ENCODE measurements around the gene AFF1. TPM values are rescaled to one million over a fixed set of nuclear protein-coding genes. Genes with fewer than 3 reads are reported as not detected.

AFF1 gene
- total and polyA plus RNA-seq, 2 of the 4 experiments (the other 2 are of a cell fraction), result 7.0 to 9.6 TPM

GRCh38 chr4:86895692-86896488 lies 38.9 kb upstream of the AFF1 start:
- DNase-seq, result peak; percentile 77
- no TSS peak for BruUV-seq (replicated peaks)

More at GRCh38 chr4:86895692-86896488, 38.9 kb upstream of the AFF1 start:
- no peak overlapping the region for H2AFZ ChIP-seq (replicated peaks; ENCODE audit: low read length, poor library complexity)
- no peaks in the 10 kb centered on the region; the same call in 1 of the 2 replicates for H3K9me3 ChIP-seq (ENCODE audit: control insufficient read depth, insufficient read depth, low read length)
- H3K4ac ChIP-seq (ENCODE audit: low read depth, low read length), result no peak overlapping the region
- H3K4me1 ChIP-seq (ENCODE audit: control insufficient read depth, insufficient read depth, low read length), result peaks cover 5% of the 10 kb centered on the region
- intact Hi-C loops (cut with micrococcal nuclease) (loop anchor here (1.0 kb wide), 4 partner anchors 95 to 398 kb away; partner anchors contain the start of gene PTPN13), dilution Hi-C loops (cut with HindIII; ENCODE audit: low sequenced_read_pairs, unreplicated experiment) (no loop called here), in situ Hi-C loops (cut with MboI; ENCODE audit: low sequenced_read_pairs) (loop anchor here (5.0 to 10.0 kb wide), 2 partner anchors 301 to 399 kb away; partner anchors contain the start of gene PTPN13)
- CTCF ChIA-PET, result interaction anchor here (1.0 kb wide), 1 partner anchor 400 kb away, joined by 3 read pairs; no protein-coding TSS in a partner anchor
- H3K14ac ChIP-seq (replicated peaks; ENCODE audit: low read depth, low read length), result no peak overlapping the region
- H3K9me1 ChIP-seq (ENCODE audit: insufficient read depth, low read length), result no peaks in the 10 kb centered on the region; the same call in 1 of the 2 replicates
- H3K36me3 ChIP-seq (ENCODE audit: control insufficient read depth, insufficient read depth, low read length), result no peaks in the 10 kb centered on the region
- POLR2A ChIA-PET (ENCODE audit: unreplicated experiment), result no interaction called here
- no peak overlapping the region for H4K5ac ChIP-seq (ENCODE audit: low read depth, low read length)
- no peaks in the 10 kb centered on the region for H4K20me1 ChIP-seq (ENCODE audit: insufficient read depth, low read length)
- no peak overlapping the region for H2AK9ac ChIP-seq (replicated peaks; ENCODE audit: low read depth, low read length, poor library complexity)
- no peak overlapping the region for H4K91ac ChIP-seq (ENCODE audit: insufficient read depth, low read depth, low read length)
- no peak overlapping the region for H2BK15ac ChIP-seq (ENCODE audit: low read depth, low read length)
- no peak overlapping the region for H4K8ac ChIP-seq (ENCODE audit: low read depth in 2 of 2, low read length in 2 of 2)
- H3K79me1 ChIP-seq (ENCODE audit: low read depth in 1 of 2, low read length in 2 of 2), result no peaks in the 10 kb centered on the region
- no peak overlapping the region for H2BK120ac ChIP-seq (ENCODE audit: low read depth, low read length)
- H3K18ac ChIP-seq (ENCODE audit: low read depth, low read length), result no peak overlapping the region
- no peak overlapping the region for H3K23ac ChIP-seq (ENCODE audit: low read depth, low read length)
- H2BK20ac ChIP-seq (ENCODE audit: low read depth, low read length), result no peak overlapping the region
- H3K56ac ChIP-seq (ENCODE audit: extremely low read depth, insufficient read depth, low read length), result no peak overlapping the region
- TF ChIP-seq CTCF (conservative IDR thresholded peaks at IDR 0.05; ENCODE audit: low read depth, low read length) (peak; percentile 84), CEBPB (IDR thresholded peaks at IDR 0.05; ENCODE audit: low read depth, low read length) (peak; percentile 71), RCOR1 (IDR thresholded peaks at IDR 0.05; ENCODE audit: insufficient replicate concordance, low read length) (no peak), NFE2L2 (IDR thresholded peaks at IDR 0.05; ENCODE audit: low read depth, low read length) (no peak), MAZ (IDR thresholded peaks at IDR 0.05; ENCODE audit: borderline replicate concordance, low read depth, low read length) (no peak), RAD21 (IDR thresholded peaks at IDR 0.05; ENCODE audit: low read length) (peak; percentile 87), FOS (IDR thresholded peaks at IDR 0.05; ENCODE audit: low read depth, low read length) (no peak), SMC3 (IDR thresholded peaks at IDR 0.05; ENCODE audit: low read depth, low read length) (peak; percentile 88), MAFK (IDR thresholded peaks at IDR 0.05; ENCODE audit: low read depth, low read length) (no peak), CHD1 (IDR thresholded peaks at IDR 0.05; ENCODE audit: low read depth, low read length) (no peak)
- WGBS, 2 experiments (ENCODE audit: extremely low coverage in 2 of 2, insufficient read length in 1 of 2), result 100% methylated on average over 1 of the region's 6 CpGs; no CpG with 5 or more reads in 1 of the 2 experiments
- no peak overlapping the region for H2BK5ac ChIP-seq (ENCODE audit: low read depth, low read length, poor library complexity, severe bottlenecking)
- H2AK5ac ChIP-seq (ENCODE audit: low read depth, low read length), result no peak overlapping the region
- no peak overlapping the region for H3K4me3 ChIP-seq (ENCODE audit: insufficient read depth, low read depth, low read length)
- H3K27ac ChIP-seq (ENCODE audit: insufficient read depth, low read length), result no peak overlapping the region
- no peak overlapping the region for H3K9ac ChIP-seq (ENCODE audit: low read depth, low read length)
- no peak overlapping the region for H3K4me2 ChIP-seq (ENCODE audit: low read depth, low read length)
- ATAC-seq (ENCODE audit: low read depth), result peak; percentile 38
- H3K27me3 ChIP-seq (ENCODE audit: control insufficient read depth, insufficient read depth, low read length), result no peaks in the 10 kb centered on the region

Data from IMR-90 (cell line).